ENCODE results near the gene HSD17B1. TPM values are rescaled to one million over a fixed set of nuclear protein-coding genes. Genes with fewer than 3 reads are reported as not detected.

Gene HSD17B1
- total RNA-seq, 2 experiments from 2014 or later, result 0.35 to 0.41 TPM

DNA sequence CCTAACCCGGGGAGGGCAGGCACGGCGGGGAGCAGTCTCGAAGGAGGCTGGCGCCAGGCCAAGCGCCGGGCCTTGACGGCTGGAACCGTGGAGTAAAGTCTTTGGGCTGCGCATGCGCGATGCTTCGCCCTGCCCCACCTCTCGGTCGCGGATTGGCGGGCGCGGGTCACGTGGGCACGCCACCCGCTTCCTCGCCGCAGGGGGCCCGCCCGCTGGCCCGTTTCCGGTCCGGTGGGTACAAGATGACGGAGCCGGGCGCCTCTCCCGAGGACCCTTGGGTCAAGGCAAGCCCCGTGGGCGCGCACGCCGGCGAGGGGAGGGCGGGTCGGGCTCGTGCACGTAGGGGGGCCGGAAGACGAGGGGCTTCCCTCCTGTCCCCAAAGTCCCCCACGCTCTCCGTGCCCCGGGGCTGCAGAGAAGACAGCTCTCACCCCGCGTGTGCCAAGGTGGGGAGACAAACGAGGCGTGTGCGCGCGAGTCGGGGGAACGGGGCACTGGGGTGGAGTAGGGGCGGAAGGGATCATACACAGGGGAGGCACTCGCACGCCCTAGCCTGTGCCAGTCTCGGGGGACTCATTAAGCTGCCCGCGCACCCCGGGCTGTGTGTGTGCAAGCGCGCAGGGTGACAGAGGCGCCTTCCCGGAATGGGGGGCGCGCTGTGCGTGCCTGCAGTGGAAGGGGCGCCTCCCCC lies 14.3 kb downstream of the HSD17B1 start, which contains the start of gene MLX:
TSS of gene MLX (plus strand) at position 218 of the 691 bp plus-strand sequence. CDS start at position 243, 25 bp downstream.
- H3K27ac Mint-ChIP-seq, result peak within 1 kb of the TSS; percentile 96
- peak within 1 kb of the TSS; percentile 96 for H3K4me3 Mint-ChIP-seq
- peaks cover 35% of the 10 kb centered on the region for H3K4me1 Mint-ChIP-seq
- H3K27me3 Mint-ChIP-seq, result no peaks in the 10 kb centered on the region
- POLR2A ChIA-PET, result interaction anchor here (0.5 to 2.3 kb wide), 5 partner anchors 9 to 801 kb away, joined by 3 to 8 read pairs (median 5); partner anchors contain the start of gene PSMC3IP
- ATAC-seq (peak; percentile 74), DNase-seq (peak; percentile 95)
- CTCF ChIA-PET, result interaction anchor here (0.6 to 4.9 kb wide), 2 partner anchors 10 to 82 kb away, joined by 3 to 29 read pairs; partner anchors contain the start of gene PSMC3IP
- peaks cover 52% of the 10 kb centered on the region for H3K36me3 Mint-ChIP-seq (ENCODE audit: low read depth)
- intact Hi-C loops (cut with DNase I, micrococcal nuclease), result loop anchor here (1.0 to 10.0 kb wide), 3 partner anchors 10 to 608 kb away; partner anchors contain the start of genes PSMC3IP (in 2 of the 2), NBR1 (in 1 of the 2), RETREG3 (in 1 of the 2) and TUBG1 (in 1 of the 2)
- H3K9me3 Mint-ChIP-seq (ENCODE audit: low read depth), result no peaks in the 10 kb centered on the region

DNA sequence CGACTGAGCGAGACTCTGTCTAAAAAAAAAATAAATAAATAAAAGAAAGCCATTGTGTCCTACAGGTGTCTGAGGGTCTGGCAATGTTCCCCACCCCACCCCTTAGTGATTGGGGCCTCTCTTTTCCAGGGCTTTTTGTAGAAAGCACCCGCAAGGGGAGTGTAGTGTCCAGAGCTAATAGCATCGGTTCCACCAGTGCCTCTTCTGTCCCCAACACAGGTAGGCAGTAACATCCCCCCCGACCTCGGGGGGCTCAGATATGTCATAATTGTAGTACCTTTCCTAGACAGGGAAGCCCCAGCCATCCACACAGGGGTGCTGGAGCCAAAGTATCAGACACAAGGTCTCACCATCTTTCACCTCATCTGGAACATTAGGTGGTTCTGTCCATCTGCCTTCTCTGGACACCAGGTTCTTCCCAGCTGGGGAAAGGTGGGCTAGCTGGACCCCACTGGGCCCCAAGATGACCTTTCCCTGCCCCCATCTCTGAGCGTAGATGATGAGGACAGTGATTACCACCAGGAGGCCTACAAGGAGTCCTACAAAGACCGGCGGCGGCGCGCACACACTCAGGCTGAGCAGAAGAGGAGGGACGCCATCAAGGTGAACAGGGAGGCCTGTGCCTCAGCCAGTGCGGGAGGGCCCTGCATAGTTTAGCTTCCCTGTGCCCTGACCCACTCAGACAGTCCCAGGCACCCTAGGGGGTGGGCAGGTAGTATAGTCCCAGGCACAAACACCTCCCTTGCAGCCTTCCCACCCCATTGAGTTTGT lies 15.8 kb downstream of the HSD17B1 start:
- DNase-seq (no peak), ATAC-seq (no peak)
- ChIA-PET POLR2A (no interaction called here), CTCF (interaction anchor here (0.5 to 4.9 kb wide), 3 partner anchors 9 to 355 kb away, joined by 3 to 29 read pairs (median 4); partner anchors contain the start of gene PSMC3IP)
- peaks cover 61% of the 10 kb centered on the region for H3K36me3 Mint-ChIP-seq (ENCODE audit: low read depth)
- peak overlapping the region; percentile 96 for H3K4me3 Mint-ChIP-seq
- no peaks in the 10 kb centered on the region for H3K9me3 Mint-ChIP-seq (ENCODE audit: low read depth)
- H3K4me1 Mint-ChIP-seq, result peaks cover 28% of the 10 kb centered on the region
- H3K27me3 Mint-ChIP-seq, result no peaks in the 10 kb centered on the region
- intact Hi-C loops (cut with DNase I, micrococcal nuclease), result loop anchor here in 1 of 2 experiments (10.0 kb wide), 1 partner anchor 606 kb away; the partner anchor contains the start of gene NBR1
- peak overlapping the region; percentile 47 for H3K27ac Mint-ChIP-seq

DNA sequence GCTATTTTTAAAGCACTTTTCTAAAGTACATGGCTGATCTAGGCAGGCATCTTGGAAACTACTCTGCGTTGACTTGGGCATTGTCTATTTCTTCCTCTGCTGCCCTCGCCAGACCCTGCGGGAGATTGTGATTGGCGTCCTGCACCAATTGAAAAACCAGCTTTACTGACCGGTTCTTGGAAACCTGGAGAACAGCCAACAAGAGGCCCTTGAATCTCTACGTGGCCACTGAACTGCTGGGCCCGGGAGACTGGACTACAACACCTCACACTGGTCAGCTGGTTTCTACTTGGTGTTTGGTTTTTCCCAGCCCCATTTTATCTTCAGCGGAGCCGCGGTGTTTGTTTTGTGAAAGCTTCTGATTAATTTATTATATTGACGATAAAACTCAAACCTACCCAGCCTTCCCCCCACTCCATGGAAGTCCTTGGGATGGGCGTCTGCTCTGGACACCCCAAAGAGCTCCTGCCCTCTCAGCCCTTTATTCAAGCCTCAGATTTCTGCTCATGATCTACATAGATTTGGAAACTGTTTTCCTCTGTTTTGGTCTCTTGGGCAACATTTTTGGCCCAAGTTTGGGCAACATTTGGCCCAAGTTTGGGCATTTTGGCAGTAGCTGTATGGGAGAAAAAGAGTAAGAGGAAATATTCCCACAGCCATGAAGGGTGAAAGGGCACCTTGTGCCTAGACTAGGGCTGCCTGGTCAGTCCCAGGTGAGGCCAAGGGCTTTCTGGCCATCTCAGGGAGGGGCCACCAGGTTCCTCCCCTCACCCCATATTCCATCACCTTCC lies 18.9 kb downstream of the HSD17B1 start:
- ChIA-PET POLR2A (no interaction called here), CTCF (no interaction called here)
- Mint-ChIP-seq H3K9me3 (ENCODE audit: low read depth) (no peaks in the 10 kb centered on the region), H3K27me3 (no peaks in the 10 kb centered on the region), H3K4me1 (peaks cover 33% of the 10 kb centered on the region), H3K36me3 (ENCODE audit: low read depth) (peaks cover 77% of the 10 kb centered on the region), H3K4me3 (no peak overlapping the region), H3K27ac (no peak overlapping the region)
- DNase-seq (no peak), ATAC-seq (no peak)
- intact Hi-C loops (cut with DNase I, micrococcal nuclease), result no loop called here

DNA sequence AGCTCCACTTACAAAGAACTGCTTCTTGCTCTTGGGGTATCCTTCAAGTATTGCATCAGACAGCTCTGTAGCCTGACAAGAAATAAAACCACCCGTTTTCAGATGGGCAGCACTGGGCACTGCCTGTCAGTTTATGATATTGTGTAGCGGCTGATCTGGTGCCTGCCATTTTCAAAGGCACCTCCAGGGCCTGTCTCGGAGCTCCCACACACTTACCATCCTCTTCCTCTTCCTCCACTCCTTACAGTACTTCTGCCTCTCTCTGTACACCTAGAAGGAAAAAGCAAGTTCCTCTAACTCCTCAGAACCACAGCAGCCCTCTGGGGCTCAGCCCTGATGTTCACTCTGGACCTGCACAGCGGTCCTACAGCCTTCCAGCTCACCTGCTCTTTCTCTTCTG lies 20.4 kb downstream of the HSD17B1 start:
- no peak overlapping the region for H3K4me3 Mint-ChIP-seq

DNA sequence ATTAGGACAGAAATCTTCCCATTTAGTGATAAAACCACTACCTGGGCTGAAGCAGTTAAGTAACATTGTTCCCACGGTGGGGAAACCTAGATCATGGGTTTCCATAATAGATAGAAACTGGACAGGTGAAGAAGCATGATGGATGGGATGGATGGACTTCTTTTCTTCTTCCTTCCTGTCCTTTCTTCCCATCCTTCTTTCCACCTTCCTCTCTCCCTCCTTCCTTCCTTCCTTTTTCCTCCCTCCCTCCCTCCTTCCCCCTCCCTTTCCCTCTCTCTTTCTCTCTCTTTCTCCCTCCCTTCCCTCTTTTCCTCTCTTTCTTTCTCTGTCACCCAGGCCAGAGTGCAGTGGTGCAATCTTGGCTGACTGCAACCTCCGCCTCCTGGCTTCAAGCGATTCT lies 21.7 kb downstream of the HSD17B1 start:
- ChIA-PET POLR2A (no interaction called here), CTCF (interaction anchor here (1.5 kb wide), 1 partner anchor 34 kb away, joined by 3 read pairs; the partner anchor contains the start of genes RETREG3 and TUBG1)
- H3K4me1 Mint-ChIP-seq, result peaks cover 31% of the 10 kb centered on the region
- H3K9me3 Mint-ChIP-seq (ENCODE audit: low read depth), result no peaks in the 10 kb centered on the region
- H3K27ac Mint-ChIP-seq, result no peak overlapping the region
- H3K4me3 Mint-ChIP-seq, result no peak overlapping the region
- peaks cover 75% of the 10 kb centered on the region for H3K36me3 Mint-ChIP-seq (ENCODE audit: low read depth)
- ATAC-seq, result no peak
- intact Hi-C loops (cut with DNase I, micrococcal nuclease), result no loop called here
- no peak for DNase-seq
- H3K27me3 Mint-ChIP-seq, result no peaks in the 10 kb centered on the region

More for the DNA sequence above, 20.4 kb downstream of the HSD17B1 start:
- ChIA-PET POLR2A (interaction anchor here (0.8 kb wide), 1 partner anchor 259 kb away, joined by 4 read pairs; no protein-coding TSS in a partner anchor), CTCF (interaction anchor here (0.6 to 1.0 kb wide), 2 partner anchors 141 to 459 kb away, joined by 3 read pairs; no protein-coding TSS in a partner anchor)
- Mint-ChIP-seq H3K9me3 (ENCODE audit: low read depth) (no peaks in the 10 kb centered on the region), H3K4me1 (peaks cover 30% of the 10 kb centered on the region), H3K27ac (peak overlapping the region; percentile 56), H3K36me3 (ENCODE audit: low read depth) (peaks cover 82% of the 10 kb centered on the region), H3K27me3 (no peaks in the 10 kb centered on the region)
- ATAC-seq, result no peak
- no peak for DNase-seq
- intact Hi-C loops (cut with DNase I, micrococcal nuclease), result no loop called here

DNA sequence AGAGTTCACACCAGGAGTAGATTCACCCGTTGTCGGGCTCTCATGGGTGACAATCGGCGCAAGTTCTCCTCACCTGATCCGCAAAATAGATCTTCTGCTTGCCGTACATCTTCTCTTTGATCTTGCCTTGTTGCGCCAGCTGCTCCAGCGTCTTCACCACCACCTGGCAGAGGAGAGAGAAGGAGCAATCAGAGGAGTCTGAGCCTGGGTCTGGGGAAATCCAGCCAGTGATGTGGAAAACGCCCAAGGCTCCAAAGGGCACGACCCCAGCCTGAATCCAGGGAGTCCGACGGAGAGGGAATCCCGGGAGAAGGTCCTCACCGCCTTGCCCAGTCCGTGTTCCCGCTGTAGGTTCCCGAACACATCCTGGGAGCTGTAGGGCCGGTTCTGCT lies 24.4 kb downstream of the HSD17B1 start:
- intact Hi-C loops (cut with DNase I, micrococcal nuclease), result loop anchor here (1.0 to 5.0 kb wide), 10 partner anchors 10 to 421 kb away; partner anchors contain the start of genes COASY (in 2 of the 2), MLX (in 2 of the 2), RETREG3 (in 2 of the 2) and TUBG1 (in 2 of the 2)
- CTCF ChIA-PET, result interaction anchor here (0.6 to 4.7 kb wide), 19 partner anchors 9 to 421 kb away, joined by 3 to 80 read pairs (median 7); partner anchors contain the start of genes MLX, RAMP2, RETREG3 and RPL27
- H3K27me3 Mint-ChIP-seq, result no peaks in the 10 kb centered on the region
- peaks cover 62% of the 10 kb centered on the region for H3K36me3 Mint-ChIP-seq (ENCODE audit: low read depth)
- ATAC-seq (peak; percentile 12), DNase-seq (peak; percentile 40)
- peaks cover 28% of the 10 kb centered on the region for H3K4me1 Mint-ChIP-seq
- H3K9me3 Mint-ChIP-seq (ENCODE audit: low read depth), result no peaks in the 10 kb centered on the region
- POLR2A ChIA-PET, result interaction anchor here (0.6 to 2.5 kb wide), 3 partner anchors 10 to 96 kb away, joined by 3 to 8 read pairs (median 8); partner anchors contain the start of genes MLX, RETREG3 and TUBG1
- peak overlapping the region; percentile 88 for H3K4me3 Mint-ChIP-seq
- H3K27ac Mint-ChIP-seq, result peak overlapping the region; percentile 98

DNA sequence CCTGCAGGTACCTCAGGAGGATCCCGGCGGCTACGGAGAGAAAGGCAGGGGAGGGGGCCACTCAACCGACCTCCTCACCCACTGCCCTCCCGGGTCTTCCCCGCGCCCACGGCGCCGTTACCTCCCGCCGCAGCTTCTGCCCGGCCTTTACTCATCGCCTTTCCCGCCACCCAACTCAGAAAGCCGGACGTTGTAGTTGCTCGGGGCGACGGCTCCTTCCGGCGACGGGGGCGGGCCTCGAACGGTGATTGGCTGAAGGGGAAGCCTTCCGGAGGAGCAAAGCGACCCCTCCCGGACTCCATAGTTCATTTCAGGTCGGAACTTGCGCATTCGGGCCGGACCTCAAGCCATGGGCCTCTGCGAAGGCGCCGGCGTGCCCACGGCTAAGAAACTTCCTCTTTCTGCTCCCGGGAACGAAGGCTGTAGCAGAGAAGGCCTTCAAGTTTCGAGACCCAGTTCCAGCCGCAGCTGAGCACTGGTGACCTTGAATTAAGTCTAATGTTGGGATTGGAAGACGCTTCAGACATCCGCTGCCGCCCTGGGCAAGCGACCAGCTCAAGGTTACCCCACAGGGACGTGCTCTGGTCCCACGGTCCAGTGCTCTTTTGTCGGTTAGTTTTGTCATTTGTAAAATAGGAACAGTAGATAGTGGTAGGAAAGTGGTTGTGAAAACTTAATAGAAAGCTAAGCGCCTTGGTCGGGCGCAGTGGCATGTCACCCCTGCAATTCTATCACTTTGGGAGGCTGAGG lies 25.0 kb downstream of the HSD17B1 start, which contains the start of gene PSMC3IP:
TSS of gene PSMC3IP (minus strand) at position 198 of the 750 bp plus-strand sequence. CDS start at position 155, 43 bp downstream.
- no peaks in the 10 kb centered on the region for H3K9me3 Mint-ChIP-seq (ENCODE audit: low read depth)
- intact Hi-C loops (cut with DNase I, micrococcal nuclease), result loop anchor here (1.0 to 5.0 kb wide), 17 partner anchors 10 to 421 kb away; partner anchors contain the start of genes BECN1 (in 2 of the 2), COASY (in 2 of the 2), EZH1 (in 2 of the 2) and MLX (in 2 of the 2)
- H3K4me1 Mint-ChIP-seq, result peaks cover 28% of the 10 kb centered on the region

DNA sequence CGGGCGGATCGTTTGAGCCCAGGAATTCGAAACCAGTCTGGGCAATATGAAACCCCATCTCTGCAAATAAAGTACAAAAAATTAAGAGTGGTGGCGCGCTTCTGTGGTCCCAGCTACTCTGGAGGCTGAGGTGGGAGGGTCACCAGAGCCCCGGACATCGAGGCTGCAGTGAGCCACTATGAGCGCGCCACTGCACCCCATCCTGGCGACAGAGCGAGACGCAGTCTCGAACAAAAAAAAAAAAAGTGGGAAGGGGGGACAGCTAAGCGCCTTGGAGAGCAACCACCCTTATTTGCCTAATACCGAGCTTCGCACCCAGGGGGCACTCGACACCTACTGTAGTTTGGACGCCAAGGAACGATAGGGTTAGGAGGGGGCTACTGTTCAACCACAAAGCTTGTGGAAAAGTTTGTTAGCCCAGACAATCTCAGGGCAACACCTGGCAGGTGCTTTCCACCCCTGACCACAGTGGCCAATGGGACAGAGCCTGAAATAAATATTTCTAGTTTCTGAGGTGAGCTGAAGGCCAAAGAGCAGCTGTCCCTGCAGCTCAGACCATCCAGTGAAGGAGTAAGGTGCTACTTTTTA lies 25.7 kb downstream of the HSD17B1 start:
- Mint-ChIP-seq H3K9me3 (ENCODE audit: low read depth) (no peaks in the 10 kb centered on the region), H3K36me3 (ENCODE audit: low read depth) (peaks cover 57% of the 10 kb centered on the region), H3K4me1 (peaks cover 27% of the 10 kb centered on the region), H3K4me3 (peak overlapping the region; percentile 88), H3K27ac (peak overlapping the region; percentile 98), H3K27me3 (no peaks in the 10 kb centered on the region)
- ChIA-PET CTCF (interaction anchor here (0.5 to 4.7 kb wide), 63 partner anchors 10 to 905 kb away, joined by 3 to 80 read pairs (median 4); partner anchors contain the start of genes BECN1, CAVIN1, DHX8 and DNAJC7), POLR2A (interaction anchor here (0.6 to 2.5 kb wide), 12 partner anchors 10 to 605 kb away, joined by 3 to 10 read pairs (median 4); partner anchors contain the start of genes BECN1, MLX, RETREG3 and RPL27)
- DNase-seq (peak; percentile 87), ATAC-seq (peak; percentile 63)
- intact Hi-C loops (cut with DNase I, micrococcal nuclease), result loop anchor here (1.0 to 5.0 kb wide), 8 partner anchors 100 to 351 kb away; partner anchors contain the start of genes BECN1 (in 2 of the 2), EZH1 (in 2 of the 2) and VPS25 (in 1 of the 2)

More for the DNA sequence above, 25.0 kb downstream of the HSD17B1 start, which contains the start of gene PSMC3IP:
- peak within 1 kb of the TSS; percentile 98 for H3K27ac Mint-ChIP-seq
- CTCF ChIA-PET, result interaction anchor here (0.6 to 4.7 kb wide), 61 partner anchors 10 to 906 kb away, joined by 3 to 80 read pairs (median 4); partner anchors contain the start of genes BECN1, CAVIN1, DHX8 and GHDC
- peak; percentile 92 for ATAC-seq
- POLR2A ChIA-PET, result interaction anchor here (0.6 to 2.5 kb wide), 9 partner anchors 11 to 420 kb away, joined by 3 to 10 read pairs (median 4); partner anchors contain the start of genes BECN1, MLX, RETREG3 and RPL27
- peaks cover 61% of the 10 kb centered on the region for H3K36me3 Mint-ChIP-seq (ENCODE audit: low read depth)
- H3K4me3 Mint-ChIP-seq, result peak within 1 kb of the TSS; percentile 88
- peak; percentile 98 for DNase-seq
- no peaks in the 10 kb centered on the region for H3K27me3 Mint-ChIP-seq
